Pancreas (tissue), 10 donors: ENCODE data around the gene PHACTR2. TPM values are rescaled to one million over a fixed set of nuclear protein-coding genes. Genes with fewer than 3 reads are reported as not detected.

Experiments used
- ATAC-seq, 4 donors: fragments of 200-7000 bp; cut with Tn5 transposase; one replicate each; pipeline versions ENCODE4 v1.8.0 to v1.9.1; 2020; ENCODE audit warnings: mild to moderate bottlenecking in 4 of 4, moderate library complexity in 4 of 4
- DNase-seq, 6 donors: peaks; one replicate each; pipeline ENCODE4 v3.0.0-alpha.2; 2020
- FAIRE-seq: peaks from 2 replicates; lab custom pipeline; 2012; peaks lifted over from hg19 to GRCh38; lab: Jason Lieb, UNC
- H3K27ac ChIP-seq, 4 donors: fragments of 200-600 bp; sonication (generic); 1 replicate in 3 of 4; 2 replicates in 1 of 4; pipeline versions ENCODE4 v1.5.0 to v1.8.0; 2020
- H3K27me3 ChIP-seq, 4 donors: fragments of 200-600 bp; one replicate each; pipeline ENCODE4 v1.8.0; 2021
- H3K36me3 ChIP-seq, 3 donors: fragments of 200-600 bp; sonication (generic) in 1 of 3; one replicate each; pipeline versions ENCODE4 v1.5.0 to v1.8.0; 2020 to 2021
- H3K4me1 ChIP-seq, 3 donors: fragments of 200-600 bp; one replicate each; pipeline ENCODE4 v1.8.0; 2021
- H3K4me3 ChIP-seq, 4 donors: fragments of 200-600 bp; sonication (generic) in 2 of 4; one replicate each; pipeline versions ENCODE4 v1.5.0 to v1.8.0; 2020 to 2021
- H3K9me3 ChIP-seq, 4 donors: fragments of 200-600 bp; one replicate each; pipeline ENCODE4 v1.8.0; 2021
- CTCF ChIP-seq, 4 donors: fragments of 200-600 bp; sonication (generic) in 3 of 4; IDR thresholded peaks; one replicate each; pipeline versions ENCODE4 v1.5.0 to v1.8.0; 2021; ENCODE audit warnings: antibody characterized with exemption in 4 of 4
- WGBS, 2 donors: extraction: QIAGEN DNeasy Blood & Tissue Kit; methylation state at CpG; one replicate each; pipeline ENCODE4 v1.1.7; 2013; 5-methylcytosine and 5-hydroxymethylcytosine counted together
- intact Hi-C, 3 donors: fragments of 100-400 bp; cut with DNase I; formaldehyde crosslinking; loops; one replicate each; pipeline versions ENCODE4 v1.11.1 to v1.14.2; 2022
- polyA plus RNA-seq, 2 donors: library from polyadenylated mRNA; stranded (reverse); fragments of 200-250 nt; gene quantifications; one replicate each; pipeline ENCODE4 v1.2.3, GENCODE V29; 2013
- total RNA-seq, 6 donors: library from RNA; stranded (reverse); fragmentation: NEBNext Ultra II Directional in 4 of 6; extraction: Animal tissue kit (Norgen Biotek cat#: 25700) in 4 of 6; gene quantifications; one replicate each; pipeline versions ENCODE4 v1.2.1 to v1.2.4, GENCODE V29; 2021 to 2023
- donor health status: healthy with polysubstance abuse.
- donor health status: DM: no; HTN: no; CAD: no; lungs with moderate emphysema.
- donor health status: DM: no; HTN: no; CAD: no.
- donor health status: control.
- donor health status: control.
- donor health status: Bipolar disorder and iron deficiency.
- donor health status: DM: yes; HTN: yes; CAD: no.
- donor health status: DM: no; HTN: no; CAD: no.
- donor health status: DM: no; HTN: no; CAD: no.
- donor health status: DM: yes; HTN: yes; CAD: no.

PHACTR2 gene
- total and polyA plus RNA-seq, 8 donors = 2.7 to 19.0 (median 8.9) TPM

DNA sequence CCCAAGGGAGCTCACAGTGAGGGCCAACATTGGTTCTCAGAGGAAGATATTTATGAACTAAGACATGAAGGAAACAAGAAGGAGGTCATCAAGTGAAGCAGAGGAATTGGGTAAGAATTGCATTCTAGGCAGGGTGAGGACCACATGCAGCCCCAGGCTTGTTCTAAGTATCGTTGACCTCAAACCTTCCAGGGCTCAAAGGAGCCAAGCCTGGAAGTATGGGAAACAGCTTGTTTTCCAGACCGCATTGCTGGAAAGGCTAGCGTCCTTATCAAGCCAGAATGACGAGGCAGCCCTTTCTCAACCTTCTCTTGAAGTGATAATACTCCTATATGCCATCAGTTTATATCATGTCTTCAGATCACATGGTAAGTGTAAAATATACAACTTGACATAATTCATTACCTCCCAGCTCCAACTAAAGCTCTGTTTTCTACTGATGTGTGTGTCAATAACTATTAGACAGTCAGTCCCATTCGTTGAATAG, 79.6 kb downstream of the PHACTR2 start:
- TF ChIP-seq CTCF (IDR thresholded peaks at IDR 0.05) = no peak
- Histone ChIP-seq H3K4me3 (no peak overlapping the region), H3K9me3 (no peaks in the 10 kb centered on the region), H3K27ac (no peak overlapping the region), H3K36me3 (no peaks in the 10 kb centered on the region), H3K27me3 (no peaks in the 10 kb centered on the region), H3K4me1 (peaks cover 0 to 4% (median 0%) of the 10 kb centered on the region in 3 donors)
- DNase-seq = no peak
- FAIRE-seq = no peak
- 95 to 97% methylated on average over 5 of the region's 5 CpGs for WGBS, 2 donors
- intact Hi-C loops = no loop called here
- no peak for ATAC-seq

- Histone ChIP-seq H3K4me3 (no peak overlapping the region), H3K4me1 (peaks cover 0 to 4% (median 0%) of the 10 kb centered on the region in 3 donors), H3K27me3 (no peaks in the 10 kb centered on the region), H3K27ac (no peak overlapping the region), H3K36me3 (no peaks in the 10 kb centered on the region), H3K9me3 (no peaks in the 10 kb centered on the region)
- intact Hi-C loops = no loop called here
- DNase-seq (no peak), ATAC-seq (no peak), FAIRE-seq (no peak)
- no peak for TF ChIP-seq CTCF (IDR thresholded peaks at IDR 0.05)
Measured at GRCh38 chr6:143758551-143758950, 80.8 kb downstream of the PHACTR2 start.

DNA sequence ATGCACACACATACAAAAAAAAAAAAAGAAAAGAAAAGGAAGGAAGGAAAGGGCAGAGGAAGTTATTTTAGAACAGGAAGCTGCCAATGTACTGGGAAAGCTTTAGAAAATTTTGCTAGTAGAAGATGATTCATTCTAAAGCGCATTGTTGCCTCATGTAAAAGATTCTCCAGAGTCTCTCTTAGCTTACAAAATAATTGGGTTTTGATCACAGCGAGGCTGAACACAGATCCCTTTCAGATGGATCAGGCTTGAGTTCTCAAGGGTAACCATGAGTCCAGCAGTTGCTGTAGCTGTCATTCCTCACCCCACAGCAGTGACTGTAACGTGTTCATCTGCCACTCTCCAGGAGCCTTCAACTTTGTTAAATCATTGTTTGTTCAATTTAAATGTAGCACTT, 81.9 kb downstream of the PHACTR2 start:
- DNase-seq (no peak), ATAC-seq (peak in 1 of 4 donors; percentile 46), FAIRE-seq (no peak)
- H3K9me3 ChIP-seq = no peaks in the 10 kb centered on the region
- no peak overlapping the region for H3K27ac ChIP-seq
- no peak for TF ChIP-seq CTCF (IDR thresholded peaks at IDR 0.05)
- no peak overlapping the region for H3K4me3 ChIP-seq
- H3K4me1 ChIP-seq = peaks cover 0 to 4% (median 0%) of the 10 kb centered on the region in 3 donors
- no peaks in the 10 kb centered on the region for H3K36me3 ChIP-seq
- 87 to 90% methylated on average over 3 of the region's 3 CpGs for WGBS, 2 donors
- intact Hi-C loops = no loop called here
- no peaks in the 10 kb centered on the region for H3K27me3 ChIP-seq

- no peak for ATAC-seq
- TF ChIP-seq CTCF (IDR thresholded peaks at IDR 0.05) = no peak
- H3K9me3 ChIP-seq = no peaks in the 10 kb centered on the region
- intact Hi-C loops = no loop called here
- no peak for FAIRE-seq
- no peaks in the 10 kb centered on the region for H3K4me1 ChIP-seq
- H3K36me3 ChIP-seq = no peaks in the 10 kb centered on the region
- H3K27ac ChIP-seq = no peak overlapping the region
- H3K27me3 ChIP-seq = no peaks in the 10 kb centered on the region
- no peak for DNase-seq
- H3K4me3 ChIP-seq = no peak overlapping the region
Measured at GRCh38 chr6:143761074-143761473, 83.3 kb downstream of the PHACTR2 start.

GRCh38 chr6:143762126-143762525, 84.4 kb downstream of the PHACTR2 start:
- Histone ChIP-seq H3K4me3 (no peak overlapping the region), H3K36me3 (no peaks in the 10 kb centered on the region), H3K27me3 (no peaks in the 10 kb centered on the region), H3K4me1 (no peaks in the 10 kb centered on the region), H3K9me3 (no peaks in the 10 kb centered on the region), H3K27ac (no peak overlapping the region)
- WGBS, 2 donors = 74 to 81% methylated on average over 3 of the region's 3 CpGs
- DNase-seq (no peak), ATAC-seq (no peak), FAIRE-seq (no peak)
- intact Hi-C loops = no loop called here
- TF ChIP-seq CTCF (IDR thresholded peaks at IDR 0.05) = no peak
